HG03565 (cell line): Measurements from ENCODE around the gene LYAR.

Experiments used
- ATAC-seq: cut with Tn5 transposase; IDR thresholded peaks from one replicate; pipeline ENCODE4 v1.9.1; 2021; ENCODE audit warnings: mild to moderate bottlenecking, moderate library complexity; ENCODE audit not compliant: unreplicated experiment

The LYAR gene

GRCh38 chr4:4317496-4318232, 27.7 kb upstream of the LYAR start:
- no peak for ATAC-seq

GRCh38 chr4:4316150-4316495, 26.2 kb upstream of the LYAR start:
- no peak for ATAC-seq

GRCh38 chr4:4315461-4316149, 25.7 kb upstream of the LYAR start:
- no peak for ATAC-seq

- no peak for ATAC-seq
Observed at GRCh38 chr4:4311193-4311592, 21.2 kb upstream of the LYAR start.

- ATAC-seq = no peak
Observed at GRCh38 chr4:4308800-4309441, 19.0 kb upstream of the LYAR start.

GRCh38 chr4:4306920-4307319, 17.0 kb upstream of the LYAR start:
- no peak for ATAC-seq

GRCh38 chr4:4302416-4302815, 12.5 kb upstream of the LYAR start:
- ATAC-seq = no peak

- ATAC-seq = no peak
Observed at GRCh38 chr4:4302001-4302400, 12.0 kb upstream of the LYAR start.

- ATAC-seq = no peak
Observed at GRCh38 chr4:4299006-4299405, 9.1 kb upstream of the LYAR start.

GRCh38 chr4:4296283-4296846, 6.4 kb upstream of the LYAR start:
- ATAC-seq = no peak

- no peak for ATAC-seq
Observed at GRCh38 chr4:4293279-4293678, 3.3 kb upstream of the LYAR start.

- ATAC-seq = peak; percentile 5
Observed at GRCh38 chr4:4289597-4289940, 385 bp downstream of the LYAR start.

- ATAC-seq = no peak
Observed at GRCh38 chr4:4289055-4289454, 899 bp downstream of the LYAR start.

GRCh38 chr4:4288098-4288497, 1.9 kb downstream of the LYAR start:
- ATAC-seq = no peak

- no peak for ATAC-seq
Observed at GRCh38 chr4:4284827-4285618, 4.9 kb downstream of the LYAR start.

GRCh38 chr4:4281787-4282186, 8.2 kb downstream of the LYAR start:
- ATAC-seq = no peak

GRCh38 chr4:4277531-4277930, 12.4 kb downstream of the LYAR start:
- ATAC-seq = no peak

- ATAC-seq = no peak
Observed at GRCh38 chr4:4274226-4274625, 15.7 kb downstream of the LYAR start.

GRCh38 chr4:4271912-4272311, 18.0 kb downstream of the LYAR start:
- no peak for ATAC-seq

GRCh38 chr4:4270529-4270928, 19.4 kb downstream of the LYAR start:
- ATAC-seq = no peak

- no peak for ATAC-seq
Observed at GRCh38 chr4:4269856-4270255, 20.1 kb downstream of the LYAR start.
